Neural cell (in vitro differentiated cells): Measurements from ENCODE around the gene BANP.

Source experiments
- EZH2 ChIP-seq: fragments of 200-600, 300-800 bp; shearing (Covaris generic), sonication (generic); IDR thresholded peaks from 2 replicates; pipeline ENCODE4 v1.6.1; 2014; ENCODE audit warnings: antibody characterized with exemption, low read length, borderline replicate concordance, mild to moderate bottlenecking; ENCODE audit not compliant: insufficient read depth, poor library complexity, severe bottlenecking
- RAD21 ChIP-seq: fragments of 450-650 bp; conservative IDR thresholded peaks from 2 replicates; pipeline ENCODE4 v1.6.1; 2014; ENCODE audit warnings: antibody characterized with exemption, mild to moderate bottlenecking, moderate library complexity
- TF ChIP-seq, protein P1 (sequence below): fragments of 450-650 bp; IDR thresholded peaks from 2 replicates; pipeline ENCODE4 v1.5.1; 2014; ENCODE audit warnings: antibody characterized with exemption, mild to moderate bottlenecking, moderate library complexity; ENCODE audit not compliant: poor library complexity, severe bottlenecking

DNA sequence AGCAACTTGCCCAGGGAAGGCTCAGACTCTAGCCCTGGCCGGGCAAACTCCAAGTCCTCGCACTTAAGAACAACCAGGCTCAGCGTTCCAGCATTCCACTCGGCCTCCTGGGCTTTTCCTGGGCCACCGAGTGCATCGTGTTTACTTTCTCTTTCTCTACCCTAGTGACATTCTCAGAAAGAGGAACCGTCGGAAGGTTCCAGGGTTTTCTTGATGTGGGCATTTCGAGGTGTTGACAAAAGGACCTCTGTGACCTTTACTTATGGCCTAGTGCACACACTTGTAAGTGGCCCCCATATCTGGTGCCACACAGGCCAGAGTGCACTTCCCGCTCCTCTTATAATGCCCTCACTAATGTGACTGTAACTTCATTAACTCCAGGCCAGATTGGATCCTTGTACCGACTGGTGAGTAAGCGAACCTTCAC lies 3.1 kb upstream of the BANP start:
- TF ChIP-seq EZH2 (no peak), RAD21 (no peak)
- TF ChIP-seq, protein P1, sequence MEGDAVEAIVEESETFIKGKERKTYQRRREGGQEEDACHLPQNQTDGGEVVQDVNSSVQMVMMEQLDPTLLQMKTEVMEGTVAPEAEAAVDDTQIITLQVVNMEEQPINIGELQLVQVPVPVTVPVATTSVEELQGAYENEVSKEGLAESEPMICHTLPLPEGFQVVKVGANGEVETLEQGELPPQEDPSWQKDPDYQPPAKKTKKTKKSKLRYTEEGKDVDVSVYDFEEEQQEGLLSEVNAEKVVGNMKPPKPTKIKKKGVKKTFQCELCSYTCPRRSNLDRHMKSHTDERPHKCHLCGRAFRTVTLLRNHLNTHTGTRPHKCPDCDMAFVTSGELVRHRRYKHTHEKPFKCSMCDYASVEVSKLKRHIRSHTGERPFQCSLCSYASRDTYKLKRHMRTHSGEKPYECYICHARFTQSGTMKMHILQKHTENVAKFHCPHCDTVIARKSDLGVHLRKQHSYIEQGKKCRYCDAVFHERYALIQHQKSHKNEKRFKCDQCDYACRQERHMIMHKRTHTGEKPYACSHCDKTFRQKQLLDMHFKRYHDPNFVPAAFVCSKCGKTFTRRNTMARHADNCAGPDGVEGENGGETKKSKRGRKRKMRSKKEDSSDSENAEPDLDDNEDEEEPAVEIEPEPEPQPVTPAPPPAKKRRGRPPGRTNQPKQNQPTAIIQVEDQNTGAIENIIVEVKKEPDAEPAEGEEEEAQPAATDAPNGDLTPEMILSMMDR = no peak
